ENCODE data around the gene KRTAP10-1.

- TF ChIP-seq CTCF (IDR thresholded peaks at IDR 0.05) (no peak), ZNF425 (CRISPR knock-in tag; conservative IDR thresholded peaks at IDR 0.05) (no peak), RORB (CRISPR knock-in tag; IDR thresholded peaks at IDR 0.05) (no peak), E2F1 (CRISPR knock-in tag; IDR thresholded peaks at IDR 0.05) (no peak), JUN (CRISPR knock-in tag; IDR thresholded peaks at IDR 0.05) (no peak), ZNF396 (CRISPR knock-in tag; IDR thresholded peaks at IDR 0.05; ENCODE audit: borderline replicate concordance) (no peak), FOXP1 (CRISPR knock-in tag; IDR thresholded peaks at IDR 0.05; ENCODE audit: borderline replicate concordance) (no peak), TCF7 (CRISPR knock-in tag; IDR thresholded peaks at IDR 0.05; ENCODE audit: low read depth) (no peak), SP1 (CRISPR knock-in tag; conservative IDR thresholded peaks at IDR 0.05) (no peak), E2F5 (CRISPR knock-in tag; IDR thresholded peaks at IDR 0.05) (no peak), ATF6 (CRISPR knock-in tag; IDR thresholded peaks at IDR 0.05) (no peak)
Measured at GRCh38 chr21:44521928-44522752, 17.9 kb downstream of the KRTAP10-1 start.

All from WTC11 (cell line).